ENCODE data around the gene TSR2. TPM values are rescaled to one million over a fixed set of nuclear protein-coding genes. Genes with fewer than 3 reads are reported as not detected.

The TSR2 gene
- total and polyA plus RNA-seq, 2 of the 13 experiments (the other 11 are each of a cell fraction or from before 2014, with no cell fraction given) = 10.9 to 35.5 TPM

GRCh38 chrX:54439960-54440871, at the start of gene TSR2 (continued):
- TF ChIP-seq SIN3A (IDR thresholded peaks at IDR 0.05; ENCODE audit: borderline replicate concordance, low read depth, low read length) (peak; percentile 43; the same call in 1 of the 2 replicates), MIER3 (CRISPR knock-in tag; IDR thresholded peaks at IDR 0.05; ENCODE audit: borderline replicate concordance) (no peak), ATF1 (CRISPR knock-in tag; IDR thresholded peaks at IDR 0.05) (peak; percentile 18; the same call in 1 of the 2 replicates), ZFY (CRISPR knock-in tag; IDR thresholded peaks at IDR 0.05) (peak; percentile 85), GATAD1 (CRISPR knock-in tag; IDR thresholded peaks at IDR 0.05) (peak; percentile 97), ZNF878 (CRISPR knock-in tag; IDR thresholded peaks at IDR 0.05) (no peak), ETV5 (CRISPR knock-in tag; IDR thresholded peaks at IDR 0.05; ENCODE audit: borderline replicate concordance) (peak; percentile 36; the same call in 1 of the 2 replicates), SALL1 (CRISPR knock-in tag; IDR thresholded peaks at IDR 0.05) (peak; percentile 58), RBM22 (optimal IDR thresholded peaks at IDR 0.05; ENCODE audit: low read length) (no peak), HNF1B (CRISPR knock-in tag; IDR thresholded peaks at IDR 0.05) (peak; percentile 44; the same call in 1 of the 2 replicates), SNAPC5 (CRISPR knock-in tag; IDR thresholded peaks at IDR 0.05; ENCODE audit: borderline replicate concordance) (no peak), ZNF280B (CRISPR knock-in tag; IDR thresholded peaks at IDR 0.05; ENCODE audit: borderline replicate concordance) (no peak), TOE1 (CRISPR knock-in tag; IDR thresholded peaks at IDR 0.05) (no peak), SOX13 (IDR thresholded peaks at IDR 0.05) (no peak), SOX13 (CRISPR knock-in tag; conservative IDR thresholded peaks at IDR 0.05 in 1 of 2, IDR thresholded peaks at IDR 0.05 in 1 of 2) (0 out of 4 replicates have a peak, but pooled peaks of 1 of the 2 experiments have one; percentile 36), HNRNPLL (IDR thresholded peaks at IDR 0.05; ENCODE audit: low read depth, low read length, poor library complexity, severe bottlenecking) (peak; percentile 32), GMEB1 (CRISPR knock-in tag; IDR thresholded peaks at IDR 0.05; ENCODE audit: borderline replicate concordance) (peak; percentile 47; the same call in 1 of the 2 replicates), FOXK1 (CRISPR knock-in tag; IDR thresholded peaks at IDR 0.05; ENCODE audit: borderline replicate concordance, low read depth) (peak; percentile 48; the same call in 1 of the 2 replicates), MAFK (conservative IDR thresholded peaks at IDR 0.05 in 1 of 2, IDR thresholded peaks at IDR 0.05 in 1 of 2; ENCODE audit: low read length in 2 of 2) (peak; percentile 16 to 47; a peak in 1 of 4 replicates), ZFAT (CRISPR knock-in tag; conservative IDR thresholded peaks at IDR 0.05) (no peak), HDAC2 (CRISPR knock-in tag; IDR thresholded peaks at IDR 0.05) (peak; percentile 61; the same call in 1 of the 2 replicates), ZNF17 (CRISPR knock-in tag; IDR thresholded peaks at IDR 0.05) (no peak)
- TF ChIP-seq, protein P1, sequence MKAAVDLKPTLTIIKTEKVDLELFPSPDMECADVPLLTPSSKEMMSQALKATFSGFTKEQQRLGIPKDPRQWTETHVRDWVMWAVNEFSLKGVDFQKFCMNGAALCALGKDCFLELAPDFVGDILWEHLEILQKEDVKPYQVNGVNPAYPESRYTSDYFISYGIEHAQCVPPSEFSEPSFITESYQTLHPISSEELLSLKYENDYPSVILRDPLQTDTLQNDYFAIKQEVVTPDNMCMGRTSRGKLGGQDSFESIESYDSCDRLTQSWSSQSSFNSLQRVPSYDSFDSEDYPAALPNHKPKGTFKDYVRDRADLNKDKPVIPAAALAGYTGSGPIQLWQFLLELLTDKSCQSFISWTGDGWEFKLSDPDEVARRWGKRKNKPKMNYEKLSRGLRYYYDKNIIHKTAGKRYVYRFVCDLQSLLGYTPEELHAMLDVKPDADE (CRISPR knock-in tag; IDR thresholded peaks at IDR 0.05) = no peak
